Parathyroid adenoma (tissue), 2 donors: ENCODE data around the gene PLA2G7.

Source experiments
- H2AFZ ChIP-seq: fragments of 300-600 bp; sonication (generic); one replicate; pipeline ENCODE4 v1.7.0; 2017; ENCODE audit warnings: antibody characterized with exemption, mild to moderate bottlenecking
- H3K27ac ChIP-seq: fragments of 300-600 bp; sonication (generic); one replicate; pipeline ENCODE4 v1.7.0; 2017
- H3K27me3 ChIP-seq: fragments of 300-600 bp; sonication (generic); one replicate; pipeline ENCODE4 v1.7.0; 2017; ENCODE audit warnings: low read length; ENCODE audit not compliant: control insufficient read depth, insufficient read depth
- H3K36me3 ChIP-seq: fragments of 300-600 bp; sonication (generic); one replicate; pipeline ENCODE4 v1.7.0; 2017; ENCODE audit warnings: low read length; ENCODE audit not compliant: control insufficient read depth, insufficient read depth
- H3K4me1 ChIP-seq: fragments of 300-600 bp; sonication (generic); one replicate; pipeline ENCODE4 v1.7.0; 2017; ENCODE audit warnings: control low read depth
- H3K4me2 ChIP-seq: fragments of 300-600 bp; sonication (generic); one replicate; pipeline ENCODE4 v1.7.0; 2017; ENCODE audit warnings: low read length
- H3K4me3 ChIP-seq: fragments of 300-600 bp; sonication (generic); one replicate; pipeline ENCODE4 v1.7.0; 2017; ENCODE audit warnings: low read depth, low read length
- H3K79me2 ChIP-seq: fragments of 300-600 bp; sonication (generic); one replicate; pipeline ENCODE4 v1.7.0; 2017; ENCODE audit warnings: control low read depth
- H3K9ac ChIP-seq: fragments of 300-600 bp; sonication (generic); one replicate; pipeline ENCODE4 v1.7.0; 2017; ENCODE audit warnings: mild to moderate bottlenecking
- H3K9me3 ChIP-seq: fragments of 300-600 bp; sonication (generic); one replicate; pipeline ENCODE4 v1.7.0; 2017; ENCODE audit warnings: low read length; ENCODE audit not compliant: control insufficient read depth
- TF ChIP-seq, protein P1 (sequence below): fragments of 300-600 bp; sonication (generic); IDR thresholded peaks from one replicate; pipeline ENCODE4 v1.7.0; 2017; ENCODE audit warnings: antibody characterized with exemption, mild to moderate bottlenecking
- donor health status: primary hyperparathyroidism.

Gene PLA2G7

GRCh38 chr6:46734867-46735719, at the start of gene PLA2G7:
Gene PLA2G7 (minus strand): TSS chr6:46735375. CDS start chr6:46722891, 12,484 bp downstream.
- Histone ChIP-seq H3K27me3 (no peaks in the 10 kb centered on the region), H3K4me2 (peak within 1 kb of the TSS; percentile 92), H3K27ac (peak within 1 kb of the TSS; percentile 88), H3K4me3 (peak within 1 kb of the TSS; percentile 67), H3K9me3 (no peaks in the 10 kb centered on the region), H3K36me3 (no peaks in the 10 kb centered on the region), H2AFZ (peak within 1 kb of the TSS; percentile 89), H3K79me2 (no peaks in the 10 kb centered on the region), H3K4me1 (peaks cover 7% of the 10 kb centered on the region), H3K9ac (peak within 1 kb of the TSS; percentile 22)
- TF ChIP-seq, protein P1, sequence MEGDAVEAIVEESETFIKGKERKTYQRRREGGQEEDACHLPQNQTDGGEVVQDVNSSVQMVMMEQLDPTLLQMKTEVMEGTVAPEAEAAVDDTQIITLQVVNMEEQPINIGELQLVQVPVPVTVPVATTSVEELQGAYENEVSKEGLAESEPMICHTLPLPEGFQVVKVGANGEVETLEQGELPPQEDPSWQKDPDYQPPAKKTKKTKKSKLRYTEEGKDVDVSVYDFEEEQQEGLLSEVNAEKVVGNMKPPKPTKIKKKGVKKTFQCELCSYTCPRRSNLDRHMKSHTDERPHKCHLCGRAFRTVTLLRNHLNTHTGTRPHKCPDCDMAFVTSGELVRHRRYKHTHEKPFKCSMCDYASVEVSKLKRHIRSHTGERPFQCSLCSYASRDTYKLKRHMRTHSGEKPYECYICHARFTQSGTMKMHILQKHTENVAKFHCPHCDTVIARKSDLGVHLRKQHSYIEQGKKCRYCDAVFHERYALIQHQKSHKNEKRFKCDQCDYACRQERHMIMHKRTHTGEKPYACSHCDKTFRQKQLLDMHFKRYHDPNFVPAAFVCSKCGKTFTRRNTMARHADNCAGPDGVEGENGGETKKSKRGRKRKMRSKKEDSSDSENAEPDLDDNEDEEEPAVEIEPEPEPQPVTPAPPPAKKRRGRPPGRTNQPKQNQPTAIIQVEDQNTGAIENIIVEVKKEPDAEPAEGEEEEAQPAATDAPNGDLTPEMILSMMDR = no peak

DNA sequence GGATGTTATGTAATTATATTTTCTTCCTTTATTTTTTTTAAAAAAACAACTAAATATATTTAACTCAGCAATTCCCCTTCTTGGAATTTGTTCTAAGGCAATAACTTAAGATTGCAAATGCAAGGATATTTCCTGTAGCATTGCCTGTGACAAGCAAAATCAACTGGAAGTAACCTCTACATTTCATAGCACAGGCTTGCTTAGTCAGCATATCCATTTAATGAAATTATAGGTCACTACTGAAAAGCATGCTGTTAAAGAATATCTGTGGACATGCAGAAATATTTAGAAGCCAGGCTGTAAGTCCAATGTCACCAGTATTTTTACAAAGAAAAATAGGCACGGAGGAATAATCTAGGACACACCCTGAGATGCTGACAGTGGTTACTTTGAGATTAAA, 49.4 kb upstream of the PLA2G7 start:
- H2AFZ ChIP-seq = no peak overlapping the region
- no peaks in the 10 kb centered on the region for H3K79me2 ChIP-seq
- H3K4me2 ChIP-seq = no peak overlapping the region
- no peaks in the 10 kb centered on the region for H3K36me3 ChIP-seq
- no peaks in the 10 kb centered on the region for H3K4me1 ChIP-seq
- no peak overlapping the region for H3K4me3 ChIP-seq
- H3K27me3 ChIP-seq = no peaks in the 10 kb centered on the region
- H3K9me3 ChIP-seq = no peaks in the 10 kb centered on the region
- TF ChIP-seq, protein P1 = no peak
- no peak overlapping the region for H3K27ac ChIP-seq
- H3K9ac ChIP-seq = no peak overlapping the region

GRCh38 chr6:46781478-46782378, 46.6 kb upstream of the PLA2G7 start:
- no peak overlapping the region for H3K4me2 ChIP-seq
- H3K79me2 ChIP-seq = no peaks in the 10 kb centered on the region
- no peaks in the 10 kb centered on the region for H3K36me3 ChIP-seq
- TF ChIP-seq, protein P1 = peak; percentile 79
- H3K4me3 ChIP-seq = no peak overlapping the region
- H3K27ac ChIP-seq = no peak overlapping the region
- no peak overlapping the region for H3K9ac ChIP-seq
- H3K9me3 ChIP-seq = no peaks in the 10 kb centered on the region
- H2AFZ ChIP-seq = no peak overlapping the region
- H3K4me1 ChIP-seq = no peaks in the 10 kb centered on the region
- no peaks in the 10 kb centered on the region for H3K27me3 ChIP-seq

DNA sequence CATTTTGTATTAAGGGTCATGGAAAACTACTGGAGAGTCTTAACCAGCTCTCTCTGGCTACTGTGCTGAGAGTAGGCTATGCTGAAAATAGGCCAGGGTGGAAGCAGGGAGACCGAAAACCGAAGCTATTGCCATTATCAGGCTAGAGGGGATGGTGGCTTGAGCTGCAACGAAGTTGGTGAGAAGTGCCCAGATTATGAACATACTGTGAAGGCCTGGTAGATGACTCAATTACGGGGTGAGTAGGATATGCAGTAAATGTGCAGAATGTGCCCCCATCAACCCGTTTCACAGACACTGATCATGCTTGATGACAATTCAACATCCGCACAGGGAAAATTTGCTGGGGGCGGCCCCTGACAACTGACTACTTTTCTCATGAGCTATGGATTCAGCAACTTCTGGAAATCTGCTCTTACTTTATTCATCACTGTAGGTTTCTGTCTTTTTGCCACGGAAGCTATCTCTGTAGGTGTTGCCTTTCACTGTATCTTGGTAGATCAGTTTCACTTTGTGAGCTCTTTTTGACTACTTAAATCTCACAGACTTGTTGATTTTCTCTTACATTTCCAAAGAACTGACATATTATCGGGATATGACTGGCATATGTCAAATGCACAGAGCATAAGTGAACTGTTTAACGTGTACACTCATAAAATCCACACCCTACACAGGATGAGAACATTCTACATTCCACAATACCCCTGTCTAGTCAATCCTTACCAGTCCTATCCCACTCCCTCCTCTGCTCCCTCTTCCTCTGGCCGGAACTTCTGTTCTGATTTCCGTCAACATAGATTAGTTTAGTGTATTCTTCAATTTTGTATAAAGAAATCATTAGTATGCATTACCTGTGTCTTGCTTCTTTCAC, 42.5 kb upstream of the PLA2G7 start:
- Histone ChIP-seq H3K9ac (no peak overlapping the region), H3K36me3 (no peaks in the 10 kb centered on the region), H2AFZ (no peak overlapping the region), H3K4me3 (no peak overlapping the region), H3K27ac (no peak overlapping the region), H3K4me1 (no peaks in the 10 kb centered on the region), H3K27me3 (no peaks in the 10 kb centered on the region), H3K79me2 (no peaks in the 10 kb centered on the region), H3K4me2 (no peak overlapping the region), H3K9me3 (no peaks in the 10 kb centered on the region)
- TF ChIP-seq, protein P1 = no peak
